Cardiac septum (tissue), 1 donor: ENCODE results near the gene CRADD. TPM values are rescaled to one million over a fixed set of nuclear protein-coding genes. Genes with fewer than 3 reads are reported as not detected.

Experiments
- DNase-seq: peaks from one replicate; pipeline ENCODE4 v3.0.0-alpha.2; 2020; ENCODE audit warnings: low spot score
- intact Hi-C: fragments of 100-400 bp; cut with DNase I; formaldehyde crosslinking; loops from one replicate; pipeline ENCODE4 v1.14.0; 2022
- total RNA-seq: library from RNA; stranded (reverse); fragmentation: NEBNext Ultra II Directional; extraction: Animal tissue kit (Norgen Biotek cat#: 25700); gene quantifications from one replicate; pipeline ENCODE4 v1.2.1, GENCODE V29; 2021
- donor health status: DM: no; HTN: no; CAD: no.

Gene CRADD
- total RNA-seq, 1 donor from 2014 or later: 50.8 TPM

DNA sequence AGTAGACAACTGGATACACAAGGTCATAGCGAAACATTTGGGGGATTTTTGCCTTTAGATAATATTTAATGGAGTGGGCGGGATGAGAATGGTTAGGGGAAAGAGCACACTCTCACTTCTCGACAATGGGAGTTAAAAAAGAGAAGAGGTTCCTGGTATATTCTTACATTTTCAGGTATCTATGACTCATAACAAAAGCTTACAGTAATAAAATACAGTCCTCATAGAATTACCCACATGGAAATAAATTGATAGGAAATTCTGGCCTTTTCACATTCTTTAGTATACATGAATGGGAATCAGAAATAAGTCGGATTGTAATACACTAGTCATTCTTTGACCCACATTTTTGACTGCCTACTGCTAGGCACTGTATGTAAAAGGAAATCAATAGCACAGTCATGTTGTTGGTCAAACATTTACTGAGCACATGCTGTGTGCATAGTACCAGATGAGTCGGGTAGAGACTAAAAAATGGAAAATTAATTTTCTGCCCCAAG, 8.2 kb upstream of the CRADD start:
- intact Hi-C loops: no loop called here
- DNase-seq: no peak

GRCh38 chr12:93669452-93669851, 7.7 kb upstream of the CRADD start:
- no peak for DNase-seq
- intact Hi-C loops: no loop called here

DNA sequence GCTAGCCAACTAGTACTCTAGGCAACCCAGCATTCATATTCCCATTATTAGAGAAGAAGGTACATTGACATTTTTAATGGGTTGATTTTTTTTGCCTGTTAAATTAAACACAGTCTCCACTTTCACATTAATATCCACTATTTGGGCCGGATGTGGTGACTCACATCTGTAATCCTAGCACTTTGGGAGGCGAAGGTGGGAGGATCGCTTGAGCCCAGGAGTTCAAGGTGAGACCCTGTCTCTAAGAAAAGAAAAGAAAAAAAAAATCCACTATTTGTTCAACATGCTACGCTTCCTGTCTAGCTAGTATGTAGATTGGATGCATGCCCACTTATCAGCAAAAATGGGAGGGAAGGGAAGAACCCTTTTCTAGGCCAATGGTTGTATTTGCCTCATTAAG, 7.1 kb upstream of the CRADD start:
- intact Hi-C loops: loop anchor here (10.0 kb wide), 1 partner anchor 305 kb away; no protein-coding TSS in a partner anchor
- DNase-seq: no peak

DNA sequence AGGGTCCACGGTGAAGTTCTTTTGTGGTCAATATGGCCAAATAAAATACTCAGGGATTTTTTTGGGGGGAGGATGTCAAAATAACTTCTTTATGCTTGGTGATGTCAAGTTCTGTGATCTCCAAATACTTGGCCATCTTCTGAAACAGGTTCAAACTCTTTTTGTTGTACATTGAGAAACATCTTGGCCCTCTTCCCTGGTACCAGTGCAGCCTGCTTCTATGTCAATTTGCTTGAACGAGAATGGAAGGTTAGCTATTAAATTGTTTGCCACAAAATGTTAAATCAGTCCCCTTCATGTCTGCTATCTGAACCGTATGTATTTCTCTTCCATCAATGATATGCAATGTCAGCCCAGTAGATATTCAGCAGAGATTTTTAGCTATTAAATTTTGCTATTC, 6.1 kb upstream of the CRADD start:
- intact Hi-C loops: loop anchor here (10.0 kb wide), 1 partner anchor 304 kb away; no protein-coding TSS in a partner anchor
- DNase-seq: no peak

GRCh38 chr12:93673084-93673483, 4.1 kb upstream of the CRADD start:
- no peak for DNase-seq
- intact Hi-C loops: loop anchor here (10.0 kb wide), 1 partner anchor 302 kb away; no protein-coding TSS in a partner anchor

GRCh38 chr12:93674386-93674785, 2.8 kb upstream of the CRADD start:
- no peak for DNase-seq
- intact Hi-C loops: loop anchor here (10.0 kb wide), 1 partner anchor 300 kb away; no protein-coding TSS in a partner anchor

DNA sequence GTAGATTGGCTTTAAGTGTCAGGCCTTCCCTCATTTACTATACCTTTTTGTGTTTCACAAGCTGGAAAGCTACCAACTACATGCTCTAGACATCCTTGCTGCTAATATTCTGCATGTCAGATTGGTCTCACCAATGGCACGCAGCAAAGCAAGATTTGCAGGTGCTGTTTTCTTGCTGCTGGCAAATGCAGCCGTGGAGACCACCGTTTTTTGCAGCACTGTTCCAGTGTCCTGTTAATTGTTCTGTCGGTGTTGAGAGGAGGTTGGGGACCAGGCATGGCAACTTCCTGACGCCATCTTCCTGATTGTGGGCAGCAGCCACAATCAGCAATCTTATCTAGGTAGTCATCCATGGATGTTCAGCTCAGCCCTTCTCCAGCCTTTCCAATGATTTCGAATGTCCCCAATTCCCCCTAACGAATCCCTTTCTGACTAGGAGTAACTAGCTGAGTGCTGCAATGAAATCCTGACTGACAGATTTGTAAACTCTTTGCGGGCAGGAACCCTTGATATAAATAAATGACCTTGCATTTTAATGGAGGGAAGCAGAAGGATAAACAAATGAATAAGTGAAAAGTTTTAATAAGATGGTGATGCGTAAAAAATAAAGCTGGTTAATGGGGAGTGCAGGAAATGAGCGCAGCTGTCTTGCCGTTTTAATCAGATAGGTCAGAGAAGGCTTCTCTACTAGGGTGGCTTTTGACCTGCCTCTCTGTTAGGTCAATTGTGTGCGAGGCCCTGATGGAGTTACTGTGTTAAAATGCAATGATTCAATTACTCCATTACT, 574 bp upstream of the CRADD start:
- DNase-seq: no peak
- intact Hi-C loops: loop anchor here (1.0 to 10.0 kb wide), 5 partner anchors 84 to 426 kb away; no protein-coding TSS in a partner anchor

DNA sequence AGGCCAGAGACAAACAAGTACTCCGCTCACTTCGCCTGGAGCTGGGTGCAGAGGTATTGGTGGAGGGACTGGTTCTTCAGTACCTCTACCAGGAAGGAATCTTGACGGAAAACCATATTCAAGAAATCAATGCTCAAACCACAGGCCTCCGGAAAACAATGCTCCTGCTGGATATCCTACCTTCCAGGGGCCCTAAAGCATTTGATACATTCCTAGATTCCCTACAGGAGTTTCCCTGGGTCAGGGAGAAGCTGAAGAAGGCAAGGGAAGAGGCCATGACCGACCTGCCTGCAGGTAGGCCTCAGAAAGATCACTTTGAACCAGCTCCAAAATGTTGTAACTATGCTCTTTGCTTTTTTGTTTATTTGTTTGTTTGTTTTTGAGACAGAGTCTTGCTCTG, 1.6 kb downstream of the CRADD start:
- intact Hi-C loops: loop anchor here (2.0 to 10.0 kb wide), 6 partner anchors 64 to 424 kb away; no protein-coding TSS in a partner anchor
- DNase-seq: no peak

DNA sequence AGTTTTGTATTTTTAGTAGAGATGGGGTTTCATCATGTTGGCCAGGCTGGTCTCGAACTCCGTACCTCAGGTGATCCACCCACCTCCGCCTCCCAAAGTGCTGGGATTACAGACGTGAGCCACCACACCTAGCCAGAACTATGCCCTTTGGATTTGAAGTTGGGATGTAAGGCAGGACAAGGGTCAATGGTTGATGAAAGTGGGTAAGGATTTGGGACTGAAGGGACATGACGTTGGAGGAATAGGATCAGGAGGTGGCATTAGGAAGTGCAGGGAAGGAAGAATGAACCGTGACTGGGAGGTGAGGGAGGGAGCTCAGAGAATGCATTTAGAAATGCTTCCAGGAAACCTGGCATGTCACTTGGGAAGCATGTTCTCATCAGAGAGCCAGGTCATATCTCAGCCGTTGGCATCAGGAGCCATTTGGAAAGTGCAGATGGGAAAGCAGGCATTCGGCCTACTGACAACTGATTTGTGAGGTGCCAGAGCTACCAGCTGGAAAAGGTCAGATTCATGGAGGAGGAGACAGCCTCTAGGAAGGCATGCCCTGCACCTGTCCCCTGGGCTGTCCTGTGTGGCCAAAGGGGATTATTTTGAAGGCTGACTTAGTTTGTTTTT, 2.2 kb downstream of the CRADD start:
- intact Hi-C loops: loop anchor here (2.0 to 10.0 kb wide), 6 partner anchors 63 to 423 kb away; no protein-coding TSS in a partner anchor
- DNase-seq: no peak

DNA sequence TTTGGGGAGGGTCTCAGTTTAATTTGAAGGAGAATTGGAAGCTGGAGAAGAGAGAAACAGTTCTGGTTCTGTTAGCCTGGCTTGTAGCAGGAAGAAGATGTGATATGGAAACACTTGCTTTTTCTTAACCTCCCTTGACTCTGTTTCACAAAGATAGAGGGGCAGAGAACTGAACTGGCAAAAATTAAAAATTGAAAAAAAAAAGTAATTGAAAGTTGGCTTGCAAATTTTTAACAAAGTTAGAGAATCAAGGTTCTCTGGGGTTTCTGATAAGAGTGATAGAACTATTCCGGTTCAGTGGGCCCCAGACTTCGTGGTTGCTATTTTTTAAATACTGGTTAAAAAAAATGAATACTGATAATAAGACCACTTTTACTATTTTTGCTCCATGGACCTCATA, 2.8 kb downstream of the CRADD start:
- intact Hi-C loops: no loop called here

GRCh38 chr12:93682846-93683261, 5.7 kb downstream of the CRADD start:
- peak; percentile 80 for DNase-seq
- intact Hi-C loops: no loop called here

More for the DNA sequence above, 2.8 kb downstream of the CRADD start:
- DNase-seq: no peak

DNA sequence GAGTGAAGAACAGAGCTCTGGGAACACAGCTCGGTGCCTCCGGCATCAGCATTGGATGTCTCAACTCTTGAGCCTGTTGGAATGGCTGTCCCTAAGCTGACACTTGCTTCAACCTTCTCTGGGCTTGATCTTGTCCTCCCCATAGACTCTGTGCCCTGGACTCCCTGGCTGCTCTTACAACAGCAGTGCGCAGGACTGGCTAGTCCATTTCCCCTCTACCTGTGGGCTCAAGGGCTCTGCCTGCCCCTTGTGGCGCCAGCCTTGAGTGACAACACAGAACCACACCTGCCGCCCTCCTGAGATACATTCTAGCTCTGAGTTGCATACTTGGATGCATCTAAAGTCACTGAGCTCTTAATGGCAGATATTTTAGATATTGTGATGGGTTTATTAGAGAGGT, 6.2 kb downstream of the CRADD start:
- intact Hi-C loops: no loop called here
- DNase-seq: no peak

- intact Hi-C loops: no loop called here
- no peak for DNase-seq
Measured at GRCh38 chr12:93684716-93685115, 7.5 kb downstream of the CRADD start.

DNA sequence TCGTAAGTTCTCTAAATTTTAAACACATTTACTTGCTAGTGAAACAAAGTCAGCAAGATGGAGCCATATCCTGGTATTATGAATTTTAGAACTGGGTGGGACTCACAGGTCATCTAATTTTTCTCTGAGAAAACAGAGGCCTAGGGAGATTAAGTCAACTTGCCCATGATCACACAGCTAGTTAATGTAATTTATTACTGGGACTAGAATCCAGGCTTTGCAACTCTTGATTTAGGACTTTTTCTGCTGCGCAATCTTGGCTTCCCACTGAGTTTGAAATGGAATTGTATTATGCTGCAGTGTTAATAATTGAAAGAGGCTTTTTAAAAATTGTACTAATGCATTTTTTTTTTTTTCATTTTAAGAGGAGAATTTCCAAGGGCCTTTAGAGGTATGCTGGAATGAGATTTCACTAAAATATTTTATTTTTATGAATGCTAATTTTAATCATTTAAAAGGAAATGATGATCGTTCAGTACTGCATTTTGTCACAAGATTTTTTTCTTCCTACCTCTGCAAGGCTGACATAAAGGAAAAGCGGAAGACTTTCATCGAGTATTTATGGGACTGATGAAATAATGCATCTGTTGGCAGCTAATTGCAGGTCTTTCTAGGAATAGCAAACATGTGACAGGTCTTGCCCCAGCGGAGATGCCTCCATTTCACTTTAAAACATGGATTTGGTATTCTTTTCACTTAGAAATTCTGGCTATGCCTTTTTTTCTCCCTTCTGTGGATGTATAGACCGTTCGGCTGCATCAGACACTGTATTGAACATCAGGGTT, 9.6 kb downstream of the CRADD start:
- no peak for DNase-seq
- intact Hi-C loops: no loop called here

- no peak for DNase-seq
- intact Hi-C loops: no loop called here
Measured at GRCh38 chr12:93689076-93689834, 12.1 kb downstream of the CRADD start.

- intact Hi-C loops: no loop called here
- DNase-seq: no peak
Measured at GRCh38 chr12:93696462-93696861, 19.3 kb downstream of the CRADD start.

GRCh38 chr12:93698307-93699092, 21.3 kb downstream of the CRADD start:
- DNase-seq: no peak
- intact Hi-C loops: no loop called here
